AG04449 (cell line): ENCODE data around the gene HCRT.
"Not testable (repeated sequence)": the region's sequence is repeated elsewhere in the genome, so short reads cannot be mapped to it uniquely, and the experiment has no call there.

Experiments used
- CTCF ChIA-PET: fragments of 350-600 bp; formaldehyde crosslinking; extraction: SDS; loops from one replicate; lab custom pipeline; 2021; ENCODE audit warnings: antibody characterized with exemption; lab: Yijun Ruan, JAX
- POLR2A ChIA-PET: fragments of 400-600, 350-600 bp; formaldehyde crosslinking; extraction: SDS; loops from one replicate; lab custom pipeline; 2020; ENCODE audit warnings: antibody characterized with exemption, inconsistent platforms; lab: Yijun Ruan, JAX
- DNase-seq: peaks from one replicate; pipeline ENCODE4 v3.0.0-alpha.2; 2010; ENCODE audit warnings: low read depth, low spot score
- H3K4me3 ChIP-seq: 2 replicates; pipeline ENCODE4 v1.5.1; 2011; ENCODE audit warnings: low read depth, mild to moderate bottlenecking, control low read depth, low read length
- CTCF ChIP-seq: IDR thresholded peaks from one replicate; pipeline ENCODE4 v1.5.1; 2011; ENCODE audit warnings: mild to moderate bottlenecking, moderate library complexity, low read length, control low read depth, inconsistent platforms; ENCODE audit not compliant: insufficient read depth; ENCODE audit errors: missing control alignments

Gene HCRT

DNA sequence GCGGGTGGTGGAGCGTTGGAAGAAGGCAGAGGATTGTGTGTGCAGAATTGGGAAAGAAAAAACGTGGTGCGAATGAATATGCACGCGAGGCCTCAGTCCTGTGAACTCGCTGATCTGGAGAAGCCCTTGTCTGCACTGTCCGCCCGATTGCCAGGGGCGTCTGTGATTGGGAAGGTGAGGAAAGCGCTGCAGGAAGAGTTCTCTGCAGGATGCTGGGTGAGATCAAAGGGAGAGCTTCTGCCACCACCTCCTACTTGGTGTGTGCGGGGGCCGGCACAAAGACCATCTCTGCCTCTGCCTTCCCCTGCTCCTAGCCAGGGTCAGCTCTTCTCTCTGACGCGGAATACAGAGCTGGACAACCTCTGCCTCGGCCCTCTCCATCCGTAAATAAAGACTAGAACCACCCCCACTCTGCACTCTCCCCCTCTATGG is 29.6 kb downstream of the HCRT start:
- POLR2A ChIA-PET = interaction anchor here (1.0 to 1.6 kb wide), 2 partner anchors 24 to 34 kb away, joined by 3 to 4 read pairs; partner anchors contain the start of gene KAT2A
- no peak for TF ChIP-seq CTCF
- no peak for DNase-seq
- H3K4me3 ChIP-seq = peak overlapping the region; percentile 57
- CTCF ChIA-PET = interaction anchor here (0.7 to 1.8 kb wide), 3 partner anchors 12 to 38 kb away, joined by 3 to 4 read pairs (median 4); no protein-coding TSS in a partner anchor

GRCh38 chr17:42153919-42154742 is 31.1 kb downstream of the HCRT start:
- no peak for TF ChIP-seq CTCF
- ChIA-PET CTCF (interaction anchor here (0.9 to 2.5 kb wide), 7 partner anchors 11 to 135 kb away, joined by 3 to 13 read pairs (median 3); no protein-coding TSS in a partner anchor), POLR2A (interaction anchor here (0.6 to 1.6 kb wide), 2 partner anchors 11 to 244 kb away, joined by 3 to 8 read pairs; no protein-coding TSS in a partner anchor)
- no peak for DNase-seq
- peak overlapping the region; percentile 89 for H3K4me3 ChIP-seq

DNA sequence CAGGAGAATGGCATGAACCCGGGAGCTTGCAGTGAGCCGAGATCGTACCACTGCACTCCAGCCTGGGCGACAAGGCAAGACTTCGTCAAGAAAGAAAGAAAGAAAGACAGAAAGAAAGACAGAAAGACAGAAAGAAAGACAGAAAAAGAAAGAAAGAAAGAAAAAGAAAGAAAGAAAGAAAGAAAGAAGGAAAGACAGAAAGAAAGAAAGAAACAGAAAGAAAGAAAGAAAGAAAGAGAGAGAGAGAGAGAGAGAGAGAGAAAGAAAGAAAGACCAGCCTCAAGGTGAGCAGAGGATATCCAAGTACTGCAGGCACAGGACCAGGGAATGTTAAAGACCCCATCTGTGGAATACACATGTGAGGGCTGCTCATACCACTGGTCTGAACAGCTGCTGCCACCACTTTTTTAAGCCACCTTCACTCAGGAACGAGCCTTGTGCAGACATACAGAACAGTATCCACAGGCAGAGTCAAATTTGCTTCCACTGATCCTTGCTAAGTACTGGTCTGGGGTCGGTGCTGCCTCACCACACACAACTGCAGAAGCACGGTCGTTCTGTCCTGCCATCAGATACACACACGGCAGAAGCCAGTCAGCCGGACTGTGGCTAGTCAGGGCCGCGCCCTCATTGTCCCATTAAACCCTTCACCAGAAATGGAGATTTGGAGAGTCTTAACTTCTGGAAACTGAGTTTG is 38.2 kb downstream of the HCRT start:
- DNase-seq = no peak
- POLR2A ChIA-PET = no interaction called here
- CTCF ChIA-PET = no interaction called here
- no peak overlapping the region for H3K4me3 ChIP-seq
- TF ChIP-seq CTCF = no peak

- not testable (repeated sequence) for H3K4me3 ChIP-seq, DNase-seq
- ChIA-PET POLR2A (interaction anchor here (1.2 to 2.4 kb wide), 2 partner anchors 11 to 134 kb away, joined by 3 to 8 read pairs; no protein-coding TSS in a partner anchor), CTCF (interaction anchor here (0.6 to 2.4 kb wide), 9 partner anchors 8 to 123 kb away, joined by 3 to 13 read pairs (median 3); partner anchors contain the start of genes HSPB9 and NKIRAS2)
Measured at GRCh38 chr17:42143138-42143537, 42.1 kb downstream of the HCRT start.

- ChIA-PET CTCF (interaction anchor here (0.6 to 2.4 kb wide), 10 partner anchors 9 to 125 kb away, joined by 3 to 13 read pairs (median 3); partner anchors contain the start of genes DNAJC7, HSPB9 and NKIRAS2), POLR2A (interaction anchor here (1.2 to 2.4 kb wide), 2 partner anchors 11 to 135 kb away, joined by 3 to 8 read pairs; no protein-coding TSS in a partner anchor)
Measured at GRCh38 chr17:42142371-42142896, 42.8 kb downstream of the HCRT start.

More at GRCh38 chr17:42142371-42142896, 42.8 kb downstream of the HCRT start:
- TF ChIP-seq CTCF = no peak
- DNase-seq = peak; percentile 56
- H3K4me3 ChIP-seq = no peak overlapping the region
